Natural killer cell (primary cell): ENCODE measurements around the gene MRPS27. TPM values are rescaled to one million over a fixed set of nuclear protein-coding genes. Genes with fewer than 3 reads are reported as not detected.

Experiments
- ATAC-seq, 3 donors: fragments of 150-1000 bp in 2 of 3; fragments of 200-7000 bp in 1 of 3; cut with Tn5 transposase; 1 replicate in 1 of 3; 2 replicates in 2 of 3; pipeline ENCODE4 v1.10.0; 2021; ENCODE audit warnings: mild to moderate bottlenecking in 2 of 3, moderate library complexity in 2 of 3
- DNase-seq, 2 donors: peaks; one replicate each; pipeline versions ENCODE4 v3.0.0 to v3.0.0-alpha.2; 2013 to 2021; ENCODE audit warnings: mixed read lengths in 1 of 2
- H3K27ac ChIP-seq: one replicate; pipeline ENCODE4 v1.5.1; 2013; ENCODE audit warnings: mild to moderate bottlenecking, low read length
- H3K27me3 ChIP-seq: one replicate; pipeline ENCODE4 v1.6.1; 2013; ENCODE audit warnings: low read length; ENCODE audit not compliant: control insufficient read depth, insufficient read depth
- H3K36me3 ChIP-seq: one replicate; pipeline ENCODE4 v1.6.1; 2013; ENCODE audit warnings: low read length; ENCODE audit not compliant: control insufficient read depth, insufficient read depth
- H3K4me1 ChIP-seq: one replicate; pipeline ENCODE4 v1.6.1; 2013; ENCODE audit warnings: low read length; ENCODE audit not compliant: control insufficient read depth, insufficient read depth
- H3K4me3 ChIP-seq: one replicate; pipeline ENCODE4 v1.5.1; 2013; ENCODE audit warnings: low read length
- H3K9me3 ChIP-seq: one replicate; pipeline ENCODE4 v1.6.1; 2013; ENCODE audit warnings: low read length; ENCODE audit not compliant: control insufficient read depth, insufficient read depth
- H3K27ac Mint-ChIP-seq, 2 donors: one replicate each; pipeline ENCODE4 v1.8.0; 2022; ENCODE audit warnings: mild to moderate bottlenecking in 2 of 2, mixed read lengths in 2 of 2, moderate library complexity in 1 of 2
- H3K27me3 Mint-ChIP-seq, 2 donors: one replicate each; pipeline ENCODE4 v1.8.0; 2022; ENCODE audit warnings: low read depth in 2 of 2, mixed read lengths in 2 of 2
- H3K36me3 Mint-ChIP-seq: one replicate; pipeline ENCODE4 v1.8.0; 2022; ENCODE audit warnings: mixed read lengths
- H3K4me1 Mint-ChIP-seq, 2 donors: one replicate each; pipeline ENCODE4 v1.8.0; 2022; ENCODE audit warnings: mixed read lengths in 2 of 2
- H3K4me3 Mint-ChIP-seq: one replicate; pipeline ENCODE4 v1.8.0; 2022; ENCODE audit warnings: mild to moderate bottlenecking, moderate library complexity, mixed read lengths
- H3K9me3 Mint-ChIP-seq, 2 donors: one replicate each; pipeline ENCODE4 v1.8.0; 2022; ENCODE audit warnings: mixed read lengths in 2 of 2
- WGBS: methylation state at CpG from one replicate; pipeline ENCODE4 v1.1.7; 2013; ENCODE audit warnings: missing lambda C conversion rate; ENCODE audit not compliant: insufficient coverage; 5-methylcytosine and 5-hydroxymethylcytosine counted together
- intact Hi-C: fragments of 100-400 bp; cut with micrococcal nuclease; formaldehyde crosslinking; loops from one replicate; pipeline ENCODE4 v1.14.2; 2022
- total RNA-seq, 4 donors: library from RNA; stranded (reverse); fragments of 120-200 nt in 1 of 4; gene quantifications; one replicate each; pipeline versions ENCODE4 v1.2.3 to v1.2.4, GENCODE V29; 2013 to 2022
- TF ChIP-seq, protein P1 (sequence below): fragments of 200-600 bp; IDR thresholded peaks from one replicate; pipeline ENCODE4 v1.8.0; 2022; ENCODE audit warnings: antibody characterized with exemption

Gene MRPS27
- total RNA-seq, 3 donors from 2014 or later (not counting 1 experiment from before 2014, with no cell fraction given), result 25.5 to 36.5 (median 36.3) TPM

DNA sequence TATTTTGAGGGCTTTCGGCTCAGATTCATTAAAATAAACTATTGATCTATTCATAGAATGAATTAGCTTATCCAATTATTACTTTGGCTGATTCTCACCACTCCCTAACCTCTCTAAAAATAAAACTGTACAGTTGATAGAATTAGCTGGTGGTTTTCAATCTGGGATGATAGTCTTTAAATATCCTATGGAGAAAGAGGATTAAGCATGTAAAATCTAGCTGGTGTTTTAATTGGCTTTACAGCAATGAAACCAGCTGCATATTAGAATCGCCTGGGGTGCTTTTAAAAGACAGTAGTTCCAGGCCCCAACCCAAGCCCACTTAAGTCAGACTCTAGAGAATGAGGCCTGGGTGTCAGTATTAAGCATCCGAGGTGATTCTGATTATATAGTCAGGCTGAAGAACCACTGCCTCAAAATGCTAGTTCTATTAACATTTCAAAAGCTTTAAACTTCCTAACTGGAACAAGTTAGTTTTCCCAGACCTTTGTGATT is 117.7 kb downstream of the MRPS27 start:
- no peak overlapping the region for H3K4me3 Mint-ChIP-seq
- H3K9me3 Mint-ChIP-seq, result no peaks in the 10 kb centered on the region
- TF ChIP-seq, protein P1, sequence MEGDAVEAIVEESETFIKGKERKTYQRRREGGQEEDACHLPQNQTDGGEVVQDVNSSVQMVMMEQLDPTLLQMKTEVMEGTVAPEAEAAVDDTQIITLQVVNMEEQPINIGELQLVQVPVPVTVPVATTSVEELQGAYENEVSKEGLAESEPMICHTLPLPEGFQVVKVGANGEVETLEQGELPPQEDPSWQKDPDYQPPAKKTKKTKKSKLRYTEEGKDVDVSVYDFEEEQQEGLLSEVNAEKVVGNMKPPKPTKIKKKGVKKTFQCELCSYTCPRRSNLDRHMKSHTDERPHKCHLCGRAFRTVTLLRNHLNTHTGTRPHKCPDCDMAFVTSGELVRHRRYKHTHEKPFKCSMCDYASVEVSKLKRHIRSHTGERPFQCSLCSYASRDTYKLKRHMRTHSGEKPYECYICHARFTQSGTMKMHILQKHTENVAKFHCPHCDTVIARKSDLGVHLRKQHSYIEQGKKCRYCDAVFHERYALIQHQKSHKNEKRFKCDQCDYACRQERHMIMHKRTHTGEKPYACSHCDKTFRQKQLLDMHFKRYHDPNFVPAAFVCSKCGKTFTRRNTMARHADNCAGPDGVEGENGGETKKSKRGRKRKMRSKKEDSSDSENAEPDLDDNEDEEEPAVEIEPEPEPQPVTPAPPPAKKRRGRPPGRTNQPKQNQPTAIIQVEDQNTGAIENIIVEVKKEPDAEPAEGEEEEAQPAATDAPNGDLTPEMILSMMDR, result no peak
- Histone ChIP-seq H3K4me1 (no peaks in the 10 kb centered on the region), H3K27me3 (no peaks in the 10 kb centered on the region), H3K4me3 (no peak overlapping the region), H3K27ac (no peak overlapping the region), H3K9me3 (no peaks in the 10 kb centered on the region), H3K36me3 (no peaks in the 10 kb centered on the region)
- ATAC-seq (no peak), DNase-seq (no peak)
- H3K36me3 Mint-ChIP-seq, result no peaks in the 10 kb centered on the region
- H3K4me1 Mint-ChIP-seq, result no peaks in the 10 kb centered on the region
- no peak overlapping the region for H3K27ac Mint-ChIP-seq
- 95% methylated on average over 2 of the region's 3 CpGs for WGBS
- peaks cover 8 to 14% of the 10 kb centered on the region in 2 donors for H3K27me3 Mint-ChIP-seq
- intact Hi-C loops, result no loop called here

- H3K36me3 ChIP-seq, result no peaks in the 10 kb centered on the region
- no peak for DNase-seq
- Mint-ChIP-seq H3K4me3 (no peak overlapping the region), H3K9me3 (peaks cover 0 to 3% of the 10 kb centered on the region in 2 donors), H3K36me3 (no peaks in the 10 kb centered on the region), H3K27ac (no peak overlapping the region), H3K4me1 (peaks cover 6 to 7% of the 10 kb centered on the region in 2 donors), H3K27me3 (peaks cover 27 to 39% of the 10 kb centered on the region in 2 donors)
- WGBS, result 95% methylated on average over 15 of the region's 15 CpGs
- TF ChIP-seq, protein P1, result no peak
- intact Hi-C loops, result no loop called here
- H3K4me3 ChIP-seq, result no peak overlapping the region
- H3K9me3 ChIP-seq, result no peaks in the 10 kb centered on the region
- no peak overlapping the region for H3K27ac ChIP-seq
- H3K4me1 ChIP-seq, result peaks cover 11% of the 10 kb centered on the region
- no peak for ATAC-seq
- H3K27me3 ChIP-seq, result peaks cover 5% of the 10 kb centered on the region
Observed at GRCh38 chr5:72199681-72200080, 120.4 kb downstream of the MRPS27 start.

- 95% methylated on average over 5 of the region's 5 CpGs for WGBS
- no peaks in the 10 kb centered on the region for H3K36me3 ChIP-seq
- Mint-ChIP-seq H3K27me3 (peaks cover 44 to 62% of the 10 kb centered on the region in 2 donors), H3K9me3 (peaks cover 0 to 3% of the 10 kb centered on the region in 2 donors), H3K36me3 (no peaks in the 10 kb centered on the region), H3K4me3 (no peak overlapping the region), H3K4me1 (peaks cover 7 to 10% of the 10 kb centered on the region in 2 donors), H3K27ac (no peak overlapping the region)
- no peak overlapping the region for H3K27ac ChIP-seq
- no peaks in the 10 kb centered on the region for H3K9me3 ChIP-seq
- H3K4me1 ChIP-seq, result peaks cover 13% of the 10 kb centered on the region
- H3K4me3 ChIP-seq, result no peak overlapping the region
- TF ChIP-seq, protein P1, result no peak
- intact Hi-C loops, result no loop called here
- ATAC-seq (no peak), DNase-seq (no peak)
- peaks cover 14% of the 10 kb centered on the region for H3K27me3 ChIP-seq
Observed at GRCh38 chr5:72197393-72197792, 122.6 kb downstream of the MRPS27 start.

- intact Hi-C loops, result no loop called here
- H3K27me3 Mint-ChIP-seq, result peaks cover 53 to 80% of the 10 kb centered on the region in 2 donors
- Histone ChIP-seq H3K9me3 (no peaks in the 10 kb centered on the region), H3K36me3 (no peaks in the 10 kb centered on the region), H3K4me3 (no peak overlapping the region), H3K27me3 (peaks cover 14% of the 10 kb centered on the region), H3K4me1 (peaks cover 13% of the 10 kb centered on the region), H3K27ac (no peak overlapping the region)
- peaks cover 0 to 3% of the 10 kb centered on the region in 2 donors for H3K9me3 Mint-ChIP-seq
- TF ChIP-seq, protein P1, result no peak
- no peaks in the 10 kb centered on the region for H3K36me3 Mint-ChIP-seq
- peaks cover 7 to 10% of the 10 kb centered on the region in 2 donors for H3K4me1 Mint-ChIP-seq
- H3K27ac Mint-ChIP-seq, result no peak overlapping the region
- no peak overlapping the region for H3K4me3 Mint-ChIP-seq
- ATAC-seq (no peak), DNase-seq (no peak)
- WGBS, result 93% methylated on average over 10 of the region's 10 CpGs
Observed at GRCh38 chr5:72195581-72195980, 124.5 kb downstream of the MRPS27 start.
